IMR-90 (cell line): ENCODE results near the gene MSANTD1. TPM values are rescaled to one million over a fixed set of nuclear protein-coding genes. Genes with fewer than 3 reads are reported as not detected.

ENCODE experiments used
- ATAC-seq: fragments of 200-7000 bp; cut with Tn5 transposase; 2 replicates; pipeline ENCODE4 v1.9.1; 2020; ENCODE audit warnings: low read depth, mild to moderate bottlenecking, moderate library complexity
- BruUV-seq: library from RNA; stranded (reverse); fragments of 400-500 nt; replicated peaks from 2 replicates; lab custom pipeline; 2021; lab: Mats Ljungman, UMichigan
- CTCF ChIA-PET: fragments of 300-600 bp; formaldehyde crosslinking; extraction: SDS; loops from one replicate; lab custom pipeline; 2021; ENCODE audit warnings: antibody characterized with exemption; lab: Yijun Ruan, JAX
- POLR2A ChIA-PET: fragments of 300-600 bp; sonication (Branson Sonifier 250); formaldehyde crosslinking; loops from one replicate; lab custom pipeline; 2022; ENCODE audit warnings: antibody characterized with exemption; ENCODE audit not compliant: unreplicated experiment; lab: Charles Lee
- DNase-seq: peaks from one replicate; pipeline ENCODE4 v3.0.0; 2013
- H2AFZ ChIP-seq: replicated peaks from 2 replicates; pipeline ENCODE3; 2013; ENCODE audit warnings: low read length, mild to moderate bottlenecking; ENCODE audit not compliant: poor library complexity
- H2AK5ac ChIP-seq: 2 replicates; pipeline ENCODE4 v1.6.1; 2013; ENCODE audit warnings: low read depth, low read length, inconsistent platforms
- H2AK9ac ChIP-seq: replicated peaks from 2 replicates; pipeline ENCODE3; 2013; ENCODE audit warnings: mild to moderate bottlenecking, low read depth, low read length, moderate library complexity; ENCODE audit not compliant: poor library complexity
- H2BK120ac ChIP-seq: 2 replicates; pipeline ENCODE4 v1.6.1; 2013; ENCODE audit warnings: low read depth, low read length, inconsistent platforms
- H2BK15ac ChIP-seq: 3 replicates; pipeline ENCODE4 v1.6.1; 2013; ENCODE audit warnings: low read depth, low read length, inconsistent platforms
- H2BK20ac ChIP-seq: 2 replicates; pipeline ENCODE4 v1.6.1; 2013; ENCODE audit warnings: low read depth, mild to moderate bottlenecking, inconsistent platforms, low read length, moderate library complexity
- H2BK5ac ChIP-seq: 2 replicates; pipeline ENCODE4 v1.6.1; 2013; ENCODE audit warnings: mild to moderate bottlenecking, low read depth, low read length, inconsistent platforms; ENCODE audit not compliant: poor library complexity, severe bottlenecking
- H3K14ac ChIP-seq: replicated peaks from 2 replicates; pipeline ENCODE4 v1.6.1; 2013; ENCODE audit warnings: low read depth, low read length, inconsistent platforms
- H3K18ac ChIP-seq: 2 replicates; pipeline ENCODE4 v1.6.1; 2013; ENCODE audit warnings: low read depth, low read length, control low read depth
- H3K23ac ChIP-seq: 2 replicates; pipeline ENCODE4 v1.6.1; 2013; ENCODE audit warnings: low read depth, low read length, inconsistent platforms
- H3K27ac ChIP-seq: 2 replicates; pipeline ENCODE4 v1.5.1; 2013; ENCODE audit warnings: mild to moderate bottlenecking, control low read depth, low read length; ENCODE audit not compliant: insufficient read depth
- H3K27me3 ChIP-seq: 2 replicates; pipeline ENCODE4 v1.6.1; 2013; ENCODE audit warnings: low read length; ENCODE audit not compliant: control insufficient read depth, insufficient read depth
- H3K36me3 ChIP-seq: 2 replicates; pipeline ENCODE4 v1.6.1; 2013; ENCODE audit warnings: low read length, mixed read lengths; ENCODE audit not compliant: control insufficient read depth, insufficient read depth
- H3K4ac ChIP-seq: 2 replicates; pipeline ENCODE4 v1.6.1; 2013; ENCODE audit warnings: low read depth, low read length, inconsistent platforms
- H3K4me1 ChIP-seq: 2 replicates; pipeline ENCODE4 v1.6.1; 2013; ENCODE audit warnings: low read length, mixed read lengths; ENCODE audit not compliant: control insufficient read depth, insufficient read depth
- H3K4me2 ChIP-seq: 2 replicates; pipeline ENCODE4 v1.6.1; 2013; ENCODE audit warnings: low read depth, mild to moderate bottlenecking, control low read depth, low read length, moderate library complexity
- H3K4me3 ChIP-seq: 2 replicates; pipeline ENCODE4 v1.5.1; 2013; ENCODE audit warnings: low read depth, mild to moderate bottlenecking, control low read depth, low read length, moderate library complexity; ENCODE audit not compliant: insufficient read depth
- H3K56ac ChIP-seq: 2 replicates; pipeline ENCODE4 v1.6.1; 2013; ENCODE audit warnings: low read length, inconsistent platforms; ENCODE audit not compliant: insufficient read depth; ENCODE audit errors: extremely low read depth
- H3K79me1 ChIP-seq, 2 experiments: 2 replicates each; pipeline ENCODE4 v1.6.1; 2013; ENCODE audit warnings: low read length in 2 of 2, inconsistent platforms in 1 of 2, low read depth in 1 of 2
- H3K9ac ChIP-seq: 2 replicates; pipeline ENCODE4 v1.6.1; 2013; ENCODE audit warnings: low read depth, low read length, control low read depth
- H3K9me1 ChIP-seq: 2 replicates; pipeline ENCODE4 v1.6.1; 2013; ENCODE audit warnings: low read length, inconsistent platforms; ENCODE audit not compliant: insufficient read depth
- H3K9me3 ChIP-seq: 2 replicates; pipeline ENCODE4 v1.6.1; 2013; ENCODE audit warnings: low read length; ENCODE audit not compliant: control insufficient read depth, insufficient read depth
- H4K20me1 ChIP-seq: 2 replicates; pipeline ENCODE4 v1.6.1; 2013; ENCODE audit warnings: low read length, inconsistent platforms; ENCODE audit not compliant: insufficient read depth
- H4K5ac ChIP-seq: 2 replicates; pipeline ENCODE4 v1.6.1; 2013; ENCODE audit warnings: mild to moderate bottlenecking, low read depth, low read length, control low read depth
- H4K8ac ChIP-seq, 2 experiments: 2 replicates each; pipeline ENCODE4 v1.6.1; 2013; ENCODE audit warnings: low read depth in 2 of 2, low read length in 2 of 2, control low read depth in 1 of 2, inconsistent platforms in 1 of 2
- H4K91ac ChIP-seq: 2 replicates; pipeline ENCODE4 v1.6.1; 2013; ENCODE audit warnings: low read depth, low read length, inconsistent platforms; ENCODE audit not compliant: insufficient read depth
- BHLHE40 ChIP-seq: fragments of 150-350 bp; IDR thresholded peaks from 2 replicates; pipeline ENCODE4 v1.6.1; 2016; ENCODE audit warnings: mild to moderate bottlenecking, low read depth, low read length
- CEBPB ChIP-seq: IDR thresholded peaks from 2 replicates; pipeline ENCODE4 v1.6.1; 2012; ENCODE audit warnings: low read depth, low read length, improper control_type of control experiment
- CTCF ChIP-seq: conservative IDR thresholded peaks from 2 replicates; pipeline ENCODE4 v1.5.1; 2012; ENCODE audit warnings: mild to moderate bottlenecking, low read depth, low read length, improper control_type of control experiment
- ELK1 ChIP-seq: fragments of 150-350 bp; IDR thresholded peaks from 2 replicates; pipeline ENCODE4 v1.6.1; 2016; ENCODE audit warnings: low read depth, mild to moderate bottlenecking, low read length, moderate library complexity, borderline replicate concordance
- FOS ChIP-seq: fragments of 150-350 bp; IDR thresholded peaks from 2 replicates; pipeline ENCODE4 v1.6.1; 2016; ENCODE audit warnings: low read depth, low read length
- MAFK ChIP-seq: IDR thresholded peaks from 2 replicates; pipeline ENCODE4 v1.6.1; 2012; ENCODE audit warnings: low read depth, low read length, improper control_type of control experiment
- MAZ ChIP-seq: IDR thresholded peaks from 2 replicates; pipeline ENCODE4 v1.6.1; 2012; ENCODE audit warnings: low read depth, mild to moderate bottlenecking, low read length, improper control_type of control experiment, moderate library complexity, borderline replicate concordance
- MXI1 ChIP-seq: IDR thresholded peaks from 2 replicates; pipeline ENCODE4 v1.6.1; 2012; ENCODE audit warnings: low read depth, mild to moderate bottlenecking, low read length, moderate library complexity, borderline replicate concordance
- NFE2L2 ChIP-seq: fragments of 150-350 bp; IDR thresholded peaks from 2 replicates; pipeline ENCODE4 v1.6.1; 2016; ENCODE audit warnings: low read depth, mild to moderate bottlenecking, low read length
- POLR2A ChIP-seq: IDR thresholded peaks from 2 replicates; pipeline ENCODE4 v1.6.1; 2012; ENCODE audit warnings: mild to moderate bottlenecking, low read depth, low read length
- RAD21 ChIP-seq: IDR thresholded peaks from 2 replicates; pipeline ENCODE4 v1.6.1; 2012; ENCODE audit warnings: low read length, improper control_type of control experiment
- RCOR1 ChIP-seq: IDR thresholded peaks from 2 replicates; pipeline ENCODE4 v1.6.1; 2012; ENCODE audit warnings: mild to moderate bottlenecking, low read length, improper control_type of control experiment; ENCODE audit not compliant: insufficient replicate concordance
- RFX5 ChIP-seq: IDR thresholded peaks from 2 replicates; pipeline ENCODE4 v1.8.0; 2012; ENCODE audit warnings: low read depth, mild to moderate bottlenecking, low read length, moderate library complexity
- SMC3 ChIP-seq: fragments of 150-350 bp; IDR thresholded peaks from 2 replicates; pipeline ENCODE4 v1.6.1; 2016; ENCODE audit warnings: low read depth, mild to moderate bottlenecking, antibody characterized with exemption, low read length, moderate library complexity
- USF2 ChIP-seq: fragments of 150-350 bp; IDR thresholded peaks from 2 replicates; pipeline ENCODE4 v1.6.1; 2017; ENCODE audit warnings: mild to moderate bottlenecking, antibody characterized with exemption, low read length, low read depth
- WGBS, 2 experiments: methylation state at CpG; one replicate each; pipeline versions ENCODE4 v1.1.5 to v1.1.7; 2013; ENCODE audit warnings: missing lambda C conversion rate in 2 of 2; ENCODE audit not compliant: insufficient read length in 1 of 2; ENCODE audit errors: extremely low coverage in 2 of 2; 5-methylcytosine and 5-hydroxymethylcytosine counted together
- dilution Hi-C: fragments of 300-500 bp; cut with HindIII; formaldehyde crosslinking; loops from one replicate; pipeline ENCODE4 v1.14.3; 2018; ENCODE audit warnings: low sequenced_read_pairs; ENCODE audit not compliant: unreplicated experiment
- in situ Hi-C: fragments of 300-500 bp; cut with MboI; formaldehyde crosslinking; loops from 3 replicates; pipeline ENCODE4 v1.14.3; 2019; ENCODE audit warnings: low sequenced_read_pairs, inconsistent platforms, mixed read lengths
- intact Hi-C: fragments of 100-400 bp; cut with micrococcal nuclease; formaldehyde crosslinking; loops from 2 replicates; pipeline ENCODE4 v1.10.0; 2022
- polyA plus RNA-seq, 3 experiments: library from polyadenylated mRNA; depleted of rRNA; stranded (reverse); fragments of >200 nt; gene quantifications; 2 replicates each; pipeline ENCODE4 v1.2.3, GENCODE V29; 2012; ENCODE audit warnings: low replicate concordance in 1 of 3
- total RNA-seq: library from RNA; depleted of rRNA; stranded (reverse); fragments of >200 nt; gene quantifications from 2 replicates; pipeline ENCODE4 v1.2.3, GENCODE V29; 2012

Gene MSANTD1
- total and polyA plus RNA-seq, 2 of the 4 experiments (the other 2 are of a cell fraction) = under 0.01 to 0.07 TPM

GRCh38 chr4:3247399-3248177 is 1.4 kb upstream of the MSANTD1 start:
- Histone ChIP-seq H3K79me1 (peaks cover 0 to 3% of the 10 kb centered on the region in 2 experiments; a peak in 1 of 4 replicates), H3K9me3 (no peaks in the 10 kb centered on the region), H3K27me3 (no peaks in the 10 kb centered on the region), H3K14ac (no peak overlapping the region), H3K9me1 (no peaks in the 10 kb centered on the region; the same call in 1 of the 2 replicates), H2BK20ac (no peak overlapping the region), H3K4me2 (no peak overlapping the region), H3K9ac (no peak overlapping the region), H2BK120ac (no peak overlapping the region), H2AFZ (no peak overlapping the region), H2AK9ac (no peak overlapping the region), H3K56ac (no peak overlapping the region), H4K8ac (no peak overlapping the region), H2AK5ac (no peak overlapping the region), H3K4me1 (no peaks in the 10 kb centered on the region), H3K4me3 (no peak overlapping the region), H3K4ac (no peak overlapping the region), H3K27ac (no peak overlapping the region), H3K36me3 (peaks cover 10% of the 10 kb centered on the region; the same call in 1 of the 2 replicates), H4K91ac (no peak overlapping the region), H2BK15ac (no peak overlapping the region), H3K23ac (no peak overlapping the region), H4K5ac (no peak overlapping the region), H2BK5ac (no peak overlapping the region), H4K20me1 (peaks cover under 1% of the 10 kb centered on the region; the same call in 1 of the 2 replicates), H3K18ac (no peak overlapping the region)
- BruUV-seq = no TSS peak
- ChIA-PET CTCF (no interaction called here), POLR2A (no interaction called here)
- whole genome bisulfite sequencing, 2 experiments = 89% methylated on average over 12 of the region's 21 CpGs; no CpG with 5 or more reads in 1 of the 2 experiments
- intact Hi-C loops = no loop called here
- in situ Hi-C loops = no loop called here
- ATAC-seq (no peak), DNase-seq (no peak)
- dilution Hi-C loops = no loop called here
- TF ChIP-seq SMC3 (no peak), MAZ (no peak), CTCF (no peak), RAD21 (no peak), POLR2A (no peak), MAFK (no peak), ELK1 (no peak), FOS (no peak), MXI1 (no peak), CEBPB (no peak), RCOR1 (no peak), USF2 (no peak), RFX5 (no peak), BHLHE40 (no peak), NFE2L2 (no peak)
